HG03139 (cell line): ENCODE results near the gene POLR2E.

ENCODE experiments used
- ATAC-seq: cut with Tn5 transposase; IDR thresholded peaks from one replicate; pipeline ENCODE4 v1.9.1; 2021; ENCODE audit not compliant: unreplicated experiment

The POLR2E gene

GRCh38 chr19:1111641-1112267, 16.6 kb upstream of the POLR2E start:
- no peak for ATAC-seq

- ATAC-seq, result no peak
These were observed 15.8 kb upstream of the POLR2E start for GRCh38 chr19:1110809-1111640.

- no peak for ATAC-seq
These were observed 14.8 kb upstream of the POLR2E start for GRCh38 chr19:1109697-1110671.

GRCh38 chr19:1109032-1109551, 13.9 kb upstream of the POLR2E start:
- no peak for ATAC-seq

GRCh38 chr19:1108291-1109031, 13.3 kb upstream of the POLR2E start:
- no peak for ATAC-seq

- ATAC-seq, result no peak
These were observed 12.6 kb upstream of the POLR2E start for GRCh38 chr19:1107661-1108261.

GRCh38 chr19:1106841-1107660, 11.9 kb upstream of the POLR2E start:
- ATAC-seq, result no peak

GRCh38 chr19:1105873-1106840, 11.0 kb upstream of the POLR2E start:
- no peak for ATAC-seq

GRCh38 chr19:1105008-1105872, 10.1 kb upstream of the POLR2E start:
- ATAC-seq, result no peak

GRCh38 chr19:1104311-1105007, 9.3 kb upstream of the POLR2E start:
- ATAC-seq, result peak; percentile 30

GRCh38 chr19:1103708-1104310, 8.6 kb upstream of the POLR2E start, which contains the start of gene GPX4:
TSS of gene GPX4 (plus strand) at chr19:1103994. CDS start at chr19:1104044, 50 bp downstream.
- ATAC-seq, result peak; percentile 57

GRCh38 chr19:1103132-1103707, 8.0 kb upstream of the POLR2E start:
- no peak for ATAC-seq

GRCh38 chr19:1102407-1103131, 7.4 kb upstream of the POLR2E start:
- no peak for ATAC-seq

- no peak for ATAC-seq
These were observed 6.1 kb upstream of the POLR2E start for GRCh38 chr19:1101337-1101698.
